Lower leg skin (tissue), 3 donors: ENCODE results near the gene GPC3.

Source experiments
- POLR2A ChIP-seq, 2 donors: fragments of 450-650 bp; IDR thresholded peaks; one replicate each; pipeline ENCODE4 v1.6.1; 2016 to 2017; ENCODE audit warnings: antibody characterized with exemption in 2 of 2, mild to moderate bottlenecking in 1 of 2, moderate library complexity in 1 of 2
- TF ChIP-seq, protein P1 (sequence below), 3 donors: fragments of 450-650 bp; IDR thresholded peaks; one replicate each; pipeline ENCODE4 v1.5.1; 2016; ENCODE audit warnings: antibody characterized with exemption in 3 of 3, mild to moderate bottlenecking in 3 of 3, moderate library complexity in 2 of 3

DNA sequence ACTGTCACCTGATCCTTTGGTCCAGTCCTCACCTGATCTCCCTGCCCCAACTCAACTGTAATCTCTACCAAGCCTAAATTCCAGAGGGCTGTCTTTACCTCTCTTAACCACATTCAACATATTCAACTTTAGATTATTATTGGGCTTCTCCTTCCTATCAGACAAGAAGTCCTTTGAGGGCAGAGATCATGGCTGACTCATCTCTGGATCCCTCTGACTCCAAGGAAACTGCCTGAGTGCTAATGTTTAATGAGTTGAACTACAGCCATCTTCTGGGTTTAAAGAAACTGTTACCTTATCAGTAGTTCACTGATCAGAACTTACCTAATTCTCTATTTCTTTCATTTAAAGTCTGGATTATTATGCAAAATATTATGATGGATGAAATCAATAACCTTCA lies 135.7 kb downstream of the GPC3 start:
- TF ChIP-seq, protein P1, sequence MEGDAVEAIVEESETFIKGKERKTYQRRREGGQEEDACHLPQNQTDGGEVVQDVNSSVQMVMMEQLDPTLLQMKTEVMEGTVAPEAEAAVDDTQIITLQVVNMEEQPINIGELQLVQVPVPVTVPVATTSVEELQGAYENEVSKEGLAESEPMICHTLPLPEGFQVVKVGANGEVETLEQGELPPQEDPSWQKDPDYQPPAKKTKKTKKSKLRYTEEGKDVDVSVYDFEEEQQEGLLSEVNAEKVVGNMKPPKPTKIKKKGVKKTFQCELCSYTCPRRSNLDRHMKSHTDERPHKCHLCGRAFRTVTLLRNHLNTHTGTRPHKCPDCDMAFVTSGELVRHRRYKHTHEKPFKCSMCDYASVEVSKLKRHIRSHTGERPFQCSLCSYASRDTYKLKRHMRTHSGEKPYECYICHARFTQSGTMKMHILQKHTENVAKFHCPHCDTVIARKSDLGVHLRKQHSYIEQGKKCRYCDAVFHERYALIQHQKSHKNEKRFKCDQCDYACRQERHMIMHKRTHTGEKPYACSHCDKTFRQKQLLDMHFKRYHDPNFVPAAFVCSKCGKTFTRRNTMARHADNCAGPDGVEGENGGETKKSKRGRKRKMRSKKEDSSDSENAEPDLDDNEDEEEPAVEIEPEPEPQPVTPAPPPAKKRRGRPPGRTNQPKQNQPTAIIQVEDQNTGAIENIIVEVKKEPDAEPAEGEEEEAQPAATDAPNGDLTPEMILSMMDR (IDR thresholded peaks at IDR 0.05) = no peak
- no peak for TF ChIP-seq POLR2A (IDR thresholded peaks at IDR 0.05)
